ENCODE data around the gene GNAI2.
A peak's percentile ranks its signal among the peaks of the same experiment; 100 is the strongest.

GRCh38 chr3:50264383-50264963 lies 28.5 kb downstream of the GNAI2 start:
- peak in 1 of 3 donors; percentile 59 for TF ChIP-seq POLR2AphosphoS5 (IDR thresholded peaks at IDR 0.05)
- TF ChIP-seq EP300 (IDR thresholded peaks at IDR 0.05), result no peak
- TF ChIP-seq CTCF (IDR thresholded peaks at IDR 0.05), result no peak
- TF ChIP-seq POLR2A (IDR thresholded peaks at IDR 0.05), result no peak

All from stomach (tissue), 4 donors.